Stimulated activated CD8-positive, alpha-beta memory T cell treated with anti-CD3 and anti-CD28 coated beads, Interleukin-7, amount 100 ng/mL, for 4 hours (primary cell): ENCODE data around the gene NOL4L.
"Not testable (repeated sequence)": the region's sequence is repeated elsewhere in the genome, so short reads cannot be mapped to it uniquely, and the experiment has no call there.

ENCODE experiments used
- DNase-seq, 2 donors: peaks; one replicate each; pipeline ENCODE4 v3.0.0-alpha.2; 2020; ENCODE audit warnings: low read depth in 2 of 2

Gene NOL4L

GRCh38 chr20:32470025-32470861 lies 114.9 kb downstream of the NOL4L start:
- no peak for DNase-seq

GRCh38 chr20:32468860-32469259 lies 116.3 kb downstream of the NOL4L start:
- DNase-seq = no peak

- no peak for DNase-seq
These were observed 116.9 kb downstream of the NOL4L start for GRCh38 chr20:32468313-32468640.

GRCh38 chr20:32467506-32468312 lies 117.4 kb downstream of the NOL4L start:
- DNase-seq = no peak

GRCh38 chr20:32466739-32467505 lies 118.2 kb downstream of the NOL4L start:
- DNase-seq = no peak

GRCh38 chr20:32465901-32466675 lies 119.0 kb downstream of the NOL4L start:
- DNase-seq = not testable (repeated sequence)

- DNase-seq = no peak
These were observed 119.8 kb downstream of the NOL4L start for GRCh38 chr20:32465092-32465900.

- no peak for DNase-seq
These were observed 120.6 kb downstream of the NOL4L start for GRCh38 chr20:32464401-32465091.

GRCh38 chr20:32463642-32464400 lies 121.3 kb downstream of the NOL4L start:
- DNase-seq = no peak

GRCh38 chr20:32462900-32463641 lies 122.1 kb downstream of the NOL4L start:
- no peak for DNase-seq

- DNase-seq = no peak
These were observed 123.1 kb downstream of the NOL4L start for GRCh38 chr20:32461836-32462600.

- DNase-seq = no peak
These were observed 124.3 kb downstream of the NOL4L start for GRCh38 chr20:32460683-32461320.

GRCh38 chr20:32460231-32460630 lies 124.9 kb downstream of the NOL4L start:
- DNase-seq = no peak

- no peak for DNase-seq
These were observed 126.3 kb downstream of the NOL4L start for GRCh38 chr20:32458837-32459220.

- DNase-seq = no peak
These were observed 126.9 kb downstream of the NOL4L start for GRCh38 chr20:32458061-32458836.

GRCh38 chr20:32457479-32457986 lies 127.6 kb downstream of the NOL4L start:
- no peak for DNase-seq
